Esophagus muscularis mucosa (tissue), 4 donors: ENCODE data around the gene DYNLRB1.

Experiments used
- CTCF ChIP-seq, 3 experiments: fragments of 200-600 bp in 2 of 3; fragments of 450-650 bp in 1 of 3; sonication (generic) in 2 of 3; IDR thresholded peaks; one replicate each; pipeline ENCODE4 v1.5.1; 2017 to 2019; ENCODE audit warnings: antibody characterized with exemption in 3 of 3, mild to moderate bottlenecking in 2 of 3, moderate library complexity in 1 of 3
- EP300 ChIP-seq: sonication (generic); formaldehyde crosslinking; IDR thresholded peaks from one replicate; pipeline ENCODE4 v1.6.1; 2017; ENCODE audit warnings: antibody characterized with exemption
- POLR2A ChIP-seq: fragments of 450-650 bp; IDR thresholded peaks from one replicate; pipeline ENCODE4 v1.6.1; 2017; ENCODE audit warnings: antibody characterized with exemption, moderate library complexity, mild to moderate bottlenecking, low read depth
- POLR2AphosphoS5 ChIP-seq, 2 donors: sonication (generic); formaldehyde crosslinking; IDR thresholded peaks; one replicate each; pipeline ENCODE4 v1.6.1; 2017; ENCODE audit warnings: antibody characterized with exemption in 2 of 2

- TF ChIP-seq CTCF (IDR thresholded peaks at IDR 0.05) (no peak), POLR2AphosphoS5 (IDR thresholded peaks at IDR 0.05) (no peak), POLR2A (no peak), EP300 (no peak)
Observed at GRCh38 chr20:34512955-34513419, 3.2 kb upstream of the DYNLRB1 start.
